Calu3 (cell line): ENCODE results near the gene VTI1B. TPM values are rescaled to one million over a fixed set of nuclear protein-coding genes. Genes with fewer than 3 reads are reported as not detected.

Experiments
- BruUV-seq: library from RNA; stranded (reverse); fragments of 400-500 nt; replicated peaks from 2 replicates; lab custom pipeline; 2021; lab: Mats Ljungman, UMichigan
- CTCF ChIA-PET: fragments of 300-600 bp; sonication (Branson Sonifier 250); formaldehyde crosslinking; loops from one replicate; lab custom pipeline; 2022; ENCODE audit warnings: antibody characterized with exemption; lab: Charles Lee
- DNase-seq: peaks from one replicate; pipeline ENCODE4 v3.0.0; 2022
- H3K27ac Mint-ChIP-seq: one replicate; pipeline ENCODE4 v1.8.0; 2022; ENCODE audit warnings: mixed read lengths; ENCODE audit not compliant: unreplicated experiment
- H3K27me3 Mint-ChIP-seq: one replicate; pipeline ENCODE4 v1.8.0; 2022; ENCODE audit warnings: mixed read lengths; ENCODE audit not compliant: unreplicated experiment
- H3K36me3 Mint-ChIP-seq: one replicate; pipeline ENCODE4 v1.8.0; 2022; ENCODE audit warnings: mild to moderate bottlenecking, moderate library complexity, mixed read lengths; ENCODE audit not compliant: insufficient read depth, unreplicated experiment
- H3K4me1 Mint-ChIP-seq: one replicate; pipeline ENCODE4 v1.8.0; 2022; ENCODE audit warnings: mild to moderate bottlenecking, low read depth, mixed read lengths; ENCODE audit not compliant: unreplicated experiment
- H3K4me3 Mint-ChIP-seq: one replicate; pipeline ENCODE4 v1.8.0; 2022; ENCODE audit warnings: mild to moderate bottlenecking, low read depth, moderate library complexity, mixed read lengths; ENCODE audit not compliant: unreplicated experiment
- H3K9me3 Mint-ChIP-seq: one replicate; pipeline ENCODE4 v1.8.0; 2022; ENCODE audit warnings: low read depth, mixed read lengths; ENCODE audit not compliant: unreplicated experiment
- CTCF ChIP-seq: fragments of 200-600 bp; IDR thresholded peaks from one replicate; pipeline ENCODE4 v1.8.0; 2022; ENCODE audit warnings: antibody characterized with exemption; ENCODE audit not compliant: unreplicated experiment
- intact Hi-C: fragments of 100-400 bp; cut with micrococcal nuclease; formaldehyde crosslinking; loops from one replicate; pipeline ENCODE4 v1.10.0; 2022; ENCODE audit not compliant: unreplicated experiment
- total RNA-seq: library from RNA; stranded (reverse); gene quantifications from 2 replicates; pipeline ENCODE4 v1.2.3, GENCODE V29; 2022

VTI1B gene
- total RNA-seq, 1 experiment from 2014 or later, result 75.5 TPM

- Mint-ChIP-seq H3K4me3 (peak overlapping the region; percentile 97), H3K27me3 (peaks cover 20% of the 10 kb centered on the region), H3K4me1 (peaks cover 21% of the 10 kb centered on the region), H3K27ac (peak overlapping the region; percentile 94), H3K36me3 (peaks cover 20% of the 10 kb centered on the region), H3K9me3 (no peaks in the 10 kb centered on the region)
- CTCF ChIA-PET, result interaction anchor here (0.9 to 2.5 kb wide), 6 partner anchors 19 to 92 kb away, joined by 3 to 23 read pairs (median 5); partner anchors contain the start of gene PIGH
- no TSS peak for BruUV-seq
- peak; percentile 64 for TF ChIP-seq CTCF
- peak; percentile 24 for DNase-seq
- intact Hi-C loops, result loop anchor here (1.0 to 2.0 kb wide), 2 partner anchors 49 to 86 kb away; no protein-coding TSS in a partner anchor
Measured at GRCh38 chr14:67618617-67619063, 55.8 kb downstream of the VTI1B start.

- Mint-ChIP-seq H3K27me3 (peaks cover 10% of the 10 kb centered on the region), H3K27ac (no peak overlapping the region), H3K9me3 (no peaks in the 10 kb centered on the region), H3K36me3 (no peaks in the 10 kb centered on the region), H3K4me1 (no peaks in the 10 kb centered on the region), H3K4me3 (no peak overlapping the region)
- BruUV-seq, result no TSS peak
- CTCF ChIA-PET, result interaction anchor here (0.6 kb wide), 1 partner anchor 176 kb away, joined by 4 read pairs; no protein-coding TSS in a partner anchor
- intact Hi-C loops, result no loop called here
- TF ChIP-seq CTCF, result no peak
- DNase-seq, result no peak
Measured at GRCh38 chr14:67610491-67610890, 63.9 kb downstream of the VTI1B start.

GRCh38 chr14:67609642-67610310 lies 64.7 kb downstream of the VTI1B start:
- Mint-ChIP-seq H3K27me3 (peaks cover 3% of the 10 kb centered on the region), H3K4me1 (no peaks in the 10 kb centered on the region), H3K27ac (no peak overlapping the region), H3K9me3 (no peaks in the 10 kb centered on the region), H3K36me3 (no peaks in the 10 kb centered on the region), H3K4me3 (no peak overlapping the region)
- intact Hi-C loops, result no loop called here
- no peak for DNase-seq
- TF ChIP-seq CTCF, result no peak
- no TSS peak for BruUV-seq
- CTCF ChIA-PET, result interaction anchor here (0.6 kb wide), 1 partner anchor 177 kb away, joined by 4 read pairs; no protein-coding TSS in a partner anchor

- H3K36me3 Mint-ChIP-seq, result no peaks in the 10 kb centered on the region
- DNase-seq, result no peak
- CTCF ChIA-PET, result no interaction called here
- no peaks in the 10 kb centered on the region for H3K4me1 Mint-ChIP-seq
- H3K27ac Mint-ChIP-seq, result no peak overlapping the region
- H3K9me3 Mint-ChIP-seq, result no peaks in the 10 kb centered on the region
- no peaks in the 10 kb centered on the region for H3K27me3 Mint-ChIP-seq
- H3K4me3 Mint-ChIP-seq, result no peak overlapping the region
- BruUV-seq, result no TSS peak
- intact Hi-C loops, result no loop called here
- TF ChIP-seq CTCF, result no peak
Measured at GRCh38 chr14:67607646-67608045, 66.8 kb downstream of the VTI1B start.
